Caco-2 (cell line): ENCODE measurements around the gene CARS2. TPM values are rescaled to one million over a fixed set of nuclear protein-coding genes. Genes with fewer than 3 reads are reported as not detected.
A peak's percentile ranks its signal among the peaks of the same experiment; 100 is the strongest.

Source experiments
- BruUV-seq: library from RNA; stranded (reverse); fragments of 400-500 nt; replicated peaks from 2 replicates; lab custom pipeline; 2021; lab: Mats Ljungman, UMichigan
- CTCF ChIA-PET: fragments of 300-600 bp; sonication (Branson Sonifier 250); formaldehyde crosslinking; loops from one replicate; lab custom pipeline; 2022; ENCODE audit warnings: antibody characterized with exemption; lab: Charles Lee
- POLR2A ChIA-PET: fragments of 300-600 bp; sonication (Branson Sonifier 250); formaldehyde crosslinking; loops from one replicate; lab custom pipeline; 2022; ENCODE audit warnings: antibody characterized with exemption; lab: Charles Lee
- DNase-seq, 2 experiments: peaks; one replicate each; pipeline versions ENCODE4 v3.0.0 to v3.0.0-alpha.2; 2020 to 2022
- H3K27me3 ChIP-seq: replicated peaks from 2 replicates; pipeline ENCODE4 v1.6.0; 2011; ENCODE audit warnings: low read length; ENCODE audit not compliant: control insufficient read depth, insufficient read depth
- H3K36me3 ChIP-seq: 2 replicates; pipeline ENCODE4 v1.5.1; 2011; ENCODE audit warnings: low read length; ENCODE audit not compliant: control insufficient read depth, insufficient read depth
- H3K4me1 ChIP-seq: fragments of 250-450 bp; sonication (Bioruptor Pico); 2 replicates; pipeline ENCODE4 v1.5.1; 2020; ENCODE audit warnings: mild to moderate bottlenecking
- H3K4me3 ChIP-seq: 2 replicates; pipeline ENCODE4 v1.5.1; 2011; ENCODE audit warnings: low read depth, mild to moderate bottlenecking, control low read depth, low read length
- H3K9me3 ChIP-seq: fragments of 250-450 bp; sonication (Bioruptor Pico); 2 replicates; pipeline ENCODE4 v1.5.1; 2020; ENCODE audit warnings: mild to moderate bottlenecking, moderate library complexity
- H3K27ac Mint-ChIP-seq: one replicate; pipeline ENCODE4 v1.8.0; 2022; ENCODE audit warnings: mixed read lengths; ENCODE audit not compliant: unreplicated experiment
- H3K27me3 Mint-ChIP-seq: one replicate; pipeline ENCODE4 v1.8.0; 2022; ENCODE audit warnings: mixed read lengths; ENCODE audit not compliant: insufficient read depth, unreplicated experiment
- H3K36me3 Mint-ChIP-seq: one replicate; pipeline ENCODE4 v1.8.0; 2022; ENCODE audit warnings: mild to moderate bottlenecking, mixed read lengths; ENCODE audit not compliant: insufficient read depth, unreplicated experiment
- H3K4me1 Mint-ChIP-seq: one replicate; pipeline ENCODE4 v1.8.0; 2022; ENCODE audit warnings: low read depth, mixed read lengths; ENCODE audit not compliant: unreplicated experiment
- H3K4me3 Mint-ChIP-seq: one replicate; pipeline ENCODE4 v1.8.0; 2022; ENCODE audit warnings: mild to moderate bottlenecking, moderate library complexity, mixed read lengths; ENCODE audit not compliant: unreplicated experiment
- H3K9me3 Mint-ChIP-seq: one replicate; pipeline ENCODE4 v1.8.0; 2022; ENCODE audit warnings: mixed read lengths; ENCODE audit not compliant: unreplicated experiment
- intact Hi-C: fragments of 100-400 bp; cut with micrococcal nuclease; formaldehyde crosslinking; loops from one replicate; pipeline ENCODE4 v1.10.0; 2022; ENCODE audit not compliant: unreplicated experiment
- total RNA-seq: library from RNA; stranded (reverse); gene quantifications from 2 replicates; pipeline ENCODE4 v1.2.3, GENCODE V29; 2022
- TF ChIP-seq, protein P1 (sequence below), 2 experiments: fragments of 200-600 bp in 1 of 2; IDR thresholded peaks; 1 replicate in 1 of 2; 2 replicates in 1 of 2; pipeline versions ENCODE4 v1.5.1 to v1.8.0; 2011 to 2022; ENCODE audit warnings: antibody characterized with exemption in 1 of 2, control low read depth in 1 of 2, inconsistent platforms in 1 of 2, low read depth in 1 of 2, low read length in 1 of 2, mild to moderate bottlenecking in 1 of 2, moderate library complexity in 1 of 2; ENCODE audit not compliant: insufficient read depth in 1 of 2, severe bottlenecking in 1 of 2, unreplicated experiment in 1 of 2

CARS2 gene
- total RNA-seq, 1 experiment from 2014 or later = 63.1 TPM

DNA sequence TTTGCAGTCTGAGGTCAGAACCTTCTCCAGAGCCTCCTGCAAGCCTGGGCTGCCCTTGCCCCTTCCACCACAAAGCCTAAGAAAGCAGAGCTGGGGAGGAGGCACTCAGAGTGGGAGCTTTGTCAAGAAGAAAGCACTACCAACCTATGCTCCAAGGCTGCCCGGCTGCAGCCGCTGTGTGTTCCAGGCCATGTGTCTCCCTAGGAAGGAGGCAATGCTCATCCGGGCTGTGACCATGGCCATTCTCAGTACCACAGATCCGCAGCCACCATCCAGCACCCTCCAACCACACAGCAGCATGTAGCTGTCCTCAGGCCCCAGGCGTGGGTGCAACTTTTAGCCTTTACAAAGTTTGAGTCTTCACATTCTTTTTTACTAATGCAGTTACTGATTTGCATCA, 22.0 kb downstream of the CARS2 start:
- BruUV-seq = no TSS peak
- no peak for DNase-seq
- peaks cover 62% of the 10 kb centered on the region for H3K36me3 Mint-ChIP-seq
- Histone ChIP-seq H3K9me3 (no peaks in the 10 kb centered on the region), H3K36me3 (peaks cover 2% of the 10 kb centered on the region), H3K4me1 (no peaks in the 10 kb centered on the region; the same call in 1 of the 2 replicates), H3K4me3 (no peak overlapping the region), H3K27me3 (no peaks in the 10 kb centered on the region)
- ChIA-PET POLR2A (no interaction called here), CTCF (interaction anchor here (0.6 to 1.0 kb wide), 2 partner anchors 29 to 138 kb away, joined by 3 to 4 read pairs; no protein-coding TSS in a partner anchor)
- intact Hi-C loops = loop anchor here (5.0 kb wide), 1 partner anchor 133 kb away; no protein-coding TSS in a partner anchor
- H3K4me3 Mint-ChIP-seq = no peak overlapping the region
- H3K9me3 Mint-ChIP-seq = no peaks in the 10 kb centered on the region
- no peak overlapping the region for H3K27ac Mint-ChIP-seq
- no peaks in the 10 kb centered on the region for H3K27me3 Mint-ChIP-seq
- peaks cover 6% of the 10 kb centered on the region for H3K4me1 Mint-ChIP-seq
- TF ChIP-seq, protein P1, sequence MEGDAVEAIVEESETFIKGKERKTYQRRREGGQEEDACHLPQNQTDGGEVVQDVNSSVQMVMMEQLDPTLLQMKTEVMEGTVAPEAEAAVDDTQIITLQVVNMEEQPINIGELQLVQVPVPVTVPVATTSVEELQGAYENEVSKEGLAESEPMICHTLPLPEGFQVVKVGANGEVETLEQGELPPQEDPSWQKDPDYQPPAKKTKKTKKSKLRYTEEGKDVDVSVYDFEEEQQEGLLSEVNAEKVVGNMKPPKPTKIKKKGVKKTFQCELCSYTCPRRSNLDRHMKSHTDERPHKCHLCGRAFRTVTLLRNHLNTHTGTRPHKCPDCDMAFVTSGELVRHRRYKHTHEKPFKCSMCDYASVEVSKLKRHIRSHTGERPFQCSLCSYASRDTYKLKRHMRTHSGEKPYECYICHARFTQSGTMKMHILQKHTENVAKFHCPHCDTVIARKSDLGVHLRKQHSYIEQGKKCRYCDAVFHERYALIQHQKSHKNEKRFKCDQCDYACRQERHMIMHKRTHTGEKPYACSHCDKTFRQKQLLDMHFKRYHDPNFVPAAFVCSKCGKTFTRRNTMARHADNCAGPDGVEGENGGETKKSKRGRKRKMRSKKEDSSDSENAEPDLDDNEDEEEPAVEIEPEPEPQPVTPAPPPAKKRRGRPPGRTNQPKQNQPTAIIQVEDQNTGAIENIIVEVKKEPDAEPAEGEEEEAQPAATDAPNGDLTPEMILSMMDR (IDR thresholded peaks at IDR 0.05; ENCODE audit: insufficient read depth in 1 of 2, low read depth in 1 of 2, low read length in 1 of 2, severe bottlenecking in 1 of 2, unreplicated experiment in 1 of 2) = no peak

DNA sequence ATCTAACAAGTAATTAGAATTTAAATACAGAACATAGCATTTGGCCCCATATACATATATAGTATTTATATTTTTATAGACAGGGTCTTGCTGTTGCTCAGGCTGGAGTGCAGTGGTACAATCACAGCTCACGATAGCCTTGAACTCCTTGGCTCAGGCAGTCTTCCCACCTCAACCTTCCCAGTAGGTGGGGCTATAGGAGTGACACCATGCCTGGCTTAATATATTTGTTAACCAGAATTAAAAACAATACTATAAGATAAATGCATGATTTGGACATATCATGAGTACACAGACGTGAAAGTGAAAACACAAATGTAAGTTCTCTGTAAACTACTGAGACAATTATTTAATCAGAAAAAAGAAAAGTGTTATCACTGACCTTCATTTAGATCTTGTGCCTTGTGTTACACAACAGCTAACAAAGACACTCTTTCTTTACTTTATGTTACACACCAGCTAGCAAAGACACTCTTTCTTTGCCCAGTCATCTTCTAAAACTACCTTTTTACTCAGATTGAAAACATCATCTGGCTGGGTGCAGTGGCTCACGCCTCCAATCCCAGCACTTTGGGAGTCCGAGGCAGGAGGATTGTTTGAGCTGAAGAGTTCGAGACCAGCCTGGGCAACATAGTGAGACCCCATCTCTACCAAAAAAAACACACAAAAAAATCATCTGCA, 22.6 kb downstream of the CARS2 start:
- no TSS peak for BruUV-seq
- no peaks in the 10 kb centered on the region for H3K9me3 ChIP-seq
- ChIA-PET CTCF (interaction anchor here (0.6 to 1.0 kb wide), 6 partner anchors 13 to 137 kb away, joined by 3 to 6 read pairs (median 3); no protein-coding TSS in a partner anchor), POLR2A (interaction anchor here (0.9 kb wide), 1 partner anchor 10 kb away, joined by 4 read pairs; no protein-coding TSS in a partner anchor)
- H3K36me3 ChIP-seq = peaks cover 4% of the 10 kb centered on the region
- peak in 1 of 2 experiments; percentile 29 for DNase-seq
- Mint-ChIP-seq H3K27ac (no peak overlapping the region), H3K4me3 (no peak overlapping the region), H3K27me3 (no peaks in the 10 kb centered on the region), H3K4me1 (peaks cover 6% of the 10 kb centered on the region), H3K36me3 (peaks cover 68% of the 10 kb centered on the region), H3K9me3 (no peaks in the 10 kb centered on the region)
- TF ChIP-seq, protein P1 (IDR thresholded peaks at IDR 0.05; ENCODE audit: insufficient read depth in 1 of 2, low read depth in 1 of 2, low read length in 1 of 2, severe bottlenecking in 1 of 2, unreplicated experiment in 1 of 2) = peak in 1 of 2 experiments; percentile 31
- intact Hi-C loops = loop anchor here (5.0 kb wide), 1 partner anchor 134 kb away; no protein-coding TSS in a partner anchor
- no peak overlapping the region for H3K4me3 ChIP-seq
- no peaks in the 10 kb centered on the region for H3K27me3 ChIP-seq
- H3K4me1 ChIP-seq = no peaks in the 10 kb centered on the region; the same call in 1 of the 2 replicates

DNA sequence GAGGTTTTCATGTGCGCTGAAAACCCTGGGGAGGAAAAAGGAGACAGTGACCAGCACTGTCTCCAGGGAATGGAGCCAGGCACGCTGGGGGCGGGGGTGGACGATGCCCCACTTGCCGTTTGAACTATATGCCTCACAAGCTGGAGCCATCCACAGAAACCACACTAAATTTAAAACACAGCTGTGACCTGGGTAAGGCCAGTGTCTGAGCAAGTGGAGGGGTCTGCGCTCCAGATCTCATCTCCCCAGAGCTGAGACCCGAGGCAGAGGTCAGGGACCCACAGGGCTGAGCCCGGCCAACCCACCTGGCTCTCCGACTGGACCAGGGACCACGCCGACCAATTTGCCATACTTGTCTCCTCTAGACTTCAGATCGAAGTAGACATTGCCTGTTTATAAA, 23.2 kb downstream of the CARS2 start:
- POLR2A ChIA-PET = interaction anchor here (0.9 kb wide), 1 partner anchor 10 kb away, joined by 4 read pairs; no protein-coding TSS in a partner anchor
- no peak for DNase-seq
- H3K27me3 ChIP-seq = no peaks in the 10 kb centered on the region
- CTCF ChIA-PET = interaction anchor here (0.6 to 0.9 kb wide), 4 partner anchors 12 to 136 kb away, joined by 3 to 6 read pairs (median 3); no protein-coding TSS in a partner anchor
- H3K36me3 ChIP-seq = peaks cover 4% of the 10 kb centered on the region
- H3K4me3 Mint-ChIP-seq = no peak overlapping the region
- H3K4me1 Mint-ChIP-seq = peaks cover 6% of the 10 kb centered on the region
- peaks cover 72% of the 10 kb centered on the region for H3K36me3 Mint-ChIP-seq
- no peaks in the 10 kb centered on the region for H3K27me3 Mint-ChIP-seq
- H3K27ac Mint-ChIP-seq = no peak overlapping the region
- no TSS peak for BruUV-seq
- no peaks in the 10 kb centered on the region for H3K9me3 Mint-ChIP-seq
- no peaks in the 10 kb centered on the region for H3K9me3 ChIP-seq
- no peak overlapping the region for H3K4me3 ChIP-seq
- no peaks in the 10 kb centered on the region; the same call in 1 of the 2 replicates for H3K4me1 ChIP-seq
- intact Hi-C loops = loop anchor here (5.0 kb wide), 1 partner anchor 135 kb away; no protein-coding TSS in a partner anchor
- TF ChIP-seq, protein P1 (IDR thresholded peaks at IDR 0.05; ENCODE audit: insufficient read depth in 1 of 2, low read depth in 1 of 2, low read length in 1 of 2, severe bottlenecking in 1 of 2, unreplicated experiment in 1 of 2) = no peak
